ENCODE data around the gene OLFM2.
"Not testable (repeated sequence)": the region's sequence is repeated elsewhere in the genome, so short reads cannot be mapped to it uniquely, and the experiment has no call there.

The OLFM2 gene

GRCh38 chr19:9941671-9942070, 5.4 kb upstream of the OLFM2 start:
- no peak for DNase-seq (ENCODE audit: low read depth in 2 of 2)

GRCh38 chr19:9941231-9941630, 4.9 kb upstream of the OLFM2 start:
- no peak for DNase-seq (ENCODE audit: low read depth in 2 of 2)

GRCh38 chr19:9940778-9941177, 4.5 kb upstream of the OLFM2 start:
- no peak for DNase-seq (ENCODE audit: low read depth in 2 of 2)

GRCh38 chr19:9939301-9939913, 3.1 kb upstream of the OLFM2 start:
- no peak for DNase-seq (ENCODE audit: low read depth in 2 of 2)

- no peak for DNase-seq (ENCODE audit: low read depth in 2 of 2)
These were observed 691 bp upstream of the OLFM2 start for GRCh38 chr19:9937001-9937411.

- DNase-seq (ENCODE audit: low read depth in 2 of 2), result no peak
These were observed 599 bp downstream of the OLFM2 start for GRCh38 chr19:9935506-9936325.

- DNase-seq (ENCODE audit: low read depth in 2 of 2), result peak; percentile 43 to 52
These were observed 2.0 kb downstream of the OLFM2 start for GRCh38 chr19:9934132-9934950.

GRCh38 chr19:9932835-9933234, 3.5 kb downstream of the OLFM2 start:
- DNase-seq (ENCODE audit: low read depth in 2 of 2), result no peak

GRCh38 chr19:9931629-9932028, 4.7 kb downstream of the OLFM2 start:
- no peak for DNase-seq (ENCODE audit: low read depth in 2 of 2)

GRCh38 chr19:9923440-9923839, 12.9 kb downstream of the OLFM2 start:
- no peak for DNase-seq (ENCODE audit: low read depth in 2 of 2)

GRCh38 chr19:9922782-9923379, 13.4 kb downstream of the OLFM2 start:
- DNase-seq (ENCODE audit: low read depth in 2 of 2), result not testable (repeated sequence)

GRCh38 chr19:9917321-9917720, 19.0 kb downstream of the OLFM2 start:
- no peak for DNase-seq (ENCODE audit: low read depth in 2 of 2)

GRCh38 chr19:9916719-9917118, 19.6 kb downstream of the OLFM2 start:
- no peak for DNase-seq (ENCODE audit: low read depth in 2 of 2)

GRCh38 chr19:9914315-9915207, 21.8 kb downstream of the OLFM2 start:
- DNase-seq (ENCODE audit: low read depth in 2 of 2), result peak; percentile 71 to 73

- no peak for DNase-seq (ENCODE audit: low read depth in 2 of 2)
These were observed 22.4 kb downstream of the OLFM2 start for GRCh38 chr19:9914001-9914314.

GRCh38 chr19:9913237-9914000, 22.9 kb downstream of the OLFM2 start:
- DNase-seq (ENCODE audit: low read depth in 2 of 2), result no peak

- DNase-seq (ENCODE audit: low read depth in 2 of 2), result no peak
These were observed 23.6 kb downstream of the OLFM2 start for GRCh38 chr19:9912551-9913236.

GRCh38 chr19:9911524-9912185, 24.7 kb downstream of the OLFM2 start:
- no peak for DNase-seq (ENCODE audit: low read depth in 2 of 2)

- no peak for DNase-seq (ENCODE audit: low read depth in 2 of 2)
These were observed 25.7 kb downstream of the OLFM2 start for GRCh38 chr19:9910625-9911024.
